Activated CD4-positive, alpha-beta T cell treated with anti-CD3 and anti-CD28 coated beads for 48 hours (primary cell): ENCODE results near the gene SMAP1.
"Not testable (repeated sequence)": the region's sequence is repeated elsewhere in the genome, so short reads cannot be mapped to it uniquely, and the experiment has no call there.

ENCODE experiments used
- DNase-seq: peaks from one replicate; pipeline ENCODE4 v3.0.0-alpha.2; 2020

Gene SMAP1

DNA sequence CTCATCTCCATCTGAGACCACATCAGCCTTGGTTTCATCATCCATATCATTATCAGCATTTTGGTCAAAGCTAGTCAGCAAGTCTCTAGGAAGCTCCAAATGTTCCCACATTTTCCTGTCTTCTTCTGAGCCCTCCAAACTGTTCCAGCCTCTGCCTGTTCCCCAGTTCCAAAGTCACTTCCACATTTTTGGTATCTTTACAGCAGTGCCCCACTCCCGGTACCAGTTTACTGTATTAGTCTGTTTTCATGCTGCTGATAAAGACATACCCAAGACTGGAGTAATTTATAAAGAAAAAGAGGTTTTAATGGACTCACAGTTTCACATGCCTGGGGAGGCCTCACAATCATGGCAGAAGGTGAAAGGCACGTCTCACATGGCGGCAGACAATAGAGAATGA, 74.8 kb downstream of the SMAP1 start:
- DNase-seq, result not testable (repeated sequence)

DNA sequence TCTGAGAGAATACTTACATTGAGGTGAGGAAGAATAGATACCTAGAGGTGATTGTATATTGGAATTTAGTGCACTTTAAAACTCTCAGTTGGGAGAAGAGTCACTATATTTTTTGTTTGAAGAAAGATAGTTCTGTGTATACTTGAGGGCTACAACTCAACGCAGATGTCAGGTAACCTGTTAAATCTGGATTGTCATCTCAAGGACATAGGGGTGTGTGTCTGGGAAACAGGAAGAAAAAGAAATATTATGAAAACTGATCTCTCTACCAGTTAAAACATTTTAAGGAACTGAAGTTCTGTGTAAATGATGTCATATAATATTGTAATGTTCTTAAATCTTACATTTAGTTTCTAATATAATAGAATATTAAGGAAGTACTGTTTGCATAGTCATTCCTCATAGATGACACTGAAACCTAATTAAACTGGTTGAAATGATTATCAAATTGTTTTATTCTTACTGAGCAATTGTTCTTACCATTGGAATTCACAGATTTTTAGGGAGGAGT, 86.2 kb downstream of the SMAP1 start:
- DNase-seq, result no peak

DNA sequence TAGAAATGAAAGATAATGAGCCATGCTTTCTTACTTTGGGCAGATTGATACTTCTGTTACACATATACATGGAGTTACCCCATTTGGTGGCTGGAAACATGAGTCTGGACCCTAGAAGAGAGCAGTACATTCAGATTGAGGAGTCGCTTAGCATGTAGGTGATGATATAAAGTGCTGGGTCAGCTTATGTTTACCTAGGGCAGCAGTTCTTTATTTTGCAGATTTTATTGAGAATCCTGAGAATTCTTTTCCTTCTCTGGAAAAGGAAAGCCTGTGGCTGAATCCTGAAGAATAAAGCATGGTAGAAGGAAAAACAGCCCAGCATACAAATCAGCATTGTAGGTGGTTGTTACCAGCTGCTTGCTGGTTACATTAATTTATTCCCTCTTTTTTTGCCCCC, 91.2 kb downstream of the SMAP1 start:
- no peak for DNase-seq

DNA sequence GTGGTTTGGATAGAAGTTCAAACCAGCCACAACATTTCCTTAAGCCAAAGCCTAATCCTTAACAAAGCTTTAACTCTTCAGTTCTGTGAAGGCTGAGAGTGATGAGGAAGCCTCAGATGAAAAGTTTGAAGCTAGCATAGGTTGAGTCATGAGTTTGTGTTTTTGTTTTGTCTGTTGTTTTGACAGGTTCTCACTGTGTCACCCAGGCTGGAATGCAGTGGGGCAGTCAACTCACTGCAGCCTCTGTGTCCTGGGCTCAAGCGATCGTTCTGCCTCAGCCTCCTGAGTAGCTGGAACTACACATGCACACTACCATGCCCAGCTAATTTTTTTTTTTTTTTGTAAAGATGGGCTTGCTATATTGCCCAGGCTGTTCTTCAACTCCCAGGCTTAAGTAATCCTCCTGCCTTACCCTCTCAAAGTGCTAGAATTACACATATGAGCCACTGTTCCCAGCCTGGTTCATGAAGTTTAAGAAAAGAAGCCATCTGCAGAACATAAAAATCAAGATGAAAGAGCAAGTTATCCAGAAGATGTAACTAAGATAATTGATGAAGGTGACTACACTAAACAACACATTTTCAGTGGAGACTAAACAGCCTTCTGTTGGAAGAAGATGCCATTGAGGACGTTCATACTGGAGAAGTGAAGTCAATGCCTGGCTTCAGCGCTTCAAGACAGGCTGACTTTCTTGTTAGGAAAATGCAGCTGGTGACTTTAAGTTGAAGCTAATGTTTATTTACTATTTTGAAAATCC, 96.2 kb downstream of the SMAP1 start:
- DNase-seq, result no peak

DNA sequence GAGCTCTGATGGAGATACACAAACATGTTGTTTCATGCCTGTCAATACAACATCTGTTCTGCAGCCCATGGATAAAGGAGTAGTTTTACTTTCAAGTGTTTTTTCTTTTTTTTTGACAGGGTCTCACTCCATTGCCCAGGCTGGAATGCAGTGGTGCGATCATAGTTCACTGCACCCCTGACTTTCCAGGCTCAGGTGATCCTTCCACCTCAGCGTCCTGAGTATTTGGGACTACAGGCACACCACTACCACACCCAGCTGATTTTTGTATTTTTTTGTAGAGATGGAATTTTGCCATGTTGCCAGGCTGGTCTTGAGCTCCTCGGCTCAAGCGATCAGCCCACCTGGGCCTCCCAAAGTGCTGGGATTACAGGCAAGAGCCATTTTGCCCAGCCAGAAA, 97.0 kb downstream of the SMAP1 start:
- no peak for DNase-seq

DNA sequence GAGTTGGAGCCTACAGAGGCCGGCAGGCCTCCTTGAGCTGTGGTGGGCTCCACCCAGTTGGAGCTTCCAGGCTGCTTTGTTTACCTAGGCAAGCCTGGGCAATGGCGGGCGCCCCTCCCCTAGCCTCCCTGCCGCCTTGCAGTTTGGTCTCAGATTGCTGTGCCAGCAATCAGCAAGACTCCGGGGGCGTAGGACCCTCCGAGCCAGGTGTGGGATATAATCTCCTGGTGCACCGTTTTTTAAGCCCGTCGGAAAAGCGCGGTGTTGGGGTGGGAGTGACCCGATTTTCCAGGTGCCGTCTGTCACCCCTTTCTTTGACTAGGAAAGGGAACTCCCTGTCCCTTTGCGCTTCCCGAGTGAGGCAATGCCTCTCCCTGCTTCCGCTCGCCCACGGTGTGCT, 103.7 kb downstream of the SMAP1 start:
- not testable (repeated sequence) for DNase-seq

DNA sequence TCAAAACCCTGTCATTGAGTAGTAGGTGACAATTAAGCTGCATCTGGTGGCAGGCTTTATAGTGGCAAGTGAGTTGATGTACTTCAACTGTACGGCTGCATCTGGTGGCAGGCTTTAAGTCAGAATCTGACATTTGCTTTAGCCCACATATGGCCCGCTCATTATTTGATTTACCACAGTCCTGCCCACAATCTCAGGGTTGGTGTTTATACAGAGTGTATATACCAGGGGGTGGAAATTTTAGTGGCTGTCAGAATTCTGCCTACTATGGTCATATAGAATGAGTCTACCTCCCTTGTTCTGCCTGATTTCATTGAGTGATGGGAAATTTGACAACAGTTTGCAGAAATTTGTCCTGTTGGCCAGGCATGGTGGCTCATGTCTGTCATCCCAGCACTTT, 112.3 kb downstream of the SMAP1 start:
- DNase-seq, result no peak

DNA sequence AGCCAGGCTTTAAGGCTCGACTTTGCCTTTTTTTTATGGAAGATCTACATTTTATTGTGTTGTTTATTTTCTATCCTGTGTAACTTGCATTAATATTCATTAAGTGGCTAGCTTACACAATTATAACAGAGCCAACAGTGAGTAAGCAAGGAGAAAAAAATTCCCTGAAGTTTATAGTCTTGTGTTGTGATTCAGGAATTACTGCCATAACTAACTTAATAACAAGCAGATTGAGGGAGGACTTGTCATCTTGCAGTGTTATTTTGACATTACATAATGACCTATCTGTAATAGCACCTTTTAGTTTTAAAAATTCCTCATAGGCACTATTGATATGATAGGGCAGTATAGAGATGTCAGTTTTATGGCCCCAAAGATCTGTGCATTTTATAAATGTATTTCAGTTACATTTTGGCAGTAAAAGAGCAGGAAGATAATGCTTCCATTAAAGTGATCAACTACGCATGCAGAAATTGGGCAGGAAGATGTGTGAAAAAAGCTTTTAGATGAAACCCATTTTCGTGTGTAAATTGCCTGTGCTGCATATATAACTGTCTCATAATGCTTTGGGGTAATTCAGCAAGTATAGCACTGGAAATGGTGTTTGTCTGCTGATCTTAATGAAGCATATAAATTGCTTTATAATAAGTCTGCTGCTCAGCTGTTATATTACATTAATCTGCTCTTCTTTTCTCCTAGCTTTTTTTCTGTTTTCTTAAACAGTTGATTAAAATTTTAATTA, 123.0 kb downstream of the SMAP1 start:
- DNase-seq, result no peak

DNA sequence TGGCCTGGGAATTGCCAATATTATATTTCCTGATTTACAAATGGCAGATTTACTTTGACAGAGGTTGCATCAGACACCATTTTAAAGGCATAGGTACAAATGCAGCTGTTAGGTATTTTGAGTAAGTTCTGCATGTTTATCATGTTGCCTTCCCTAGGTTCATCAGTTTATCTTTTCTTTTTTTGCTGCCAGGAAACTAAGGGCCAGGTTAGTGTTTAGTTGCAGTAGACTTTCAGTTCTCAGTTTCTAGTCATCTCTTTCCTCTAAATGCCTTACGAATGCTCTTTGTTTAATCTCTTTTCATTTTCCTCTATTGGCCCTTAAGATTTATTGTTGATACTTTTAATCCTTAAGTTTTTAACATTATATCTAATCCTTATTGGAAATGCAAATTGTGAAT, 129.9 kb downstream of the SMAP1 start:
- DNase-seq, result no peak

DNA sequence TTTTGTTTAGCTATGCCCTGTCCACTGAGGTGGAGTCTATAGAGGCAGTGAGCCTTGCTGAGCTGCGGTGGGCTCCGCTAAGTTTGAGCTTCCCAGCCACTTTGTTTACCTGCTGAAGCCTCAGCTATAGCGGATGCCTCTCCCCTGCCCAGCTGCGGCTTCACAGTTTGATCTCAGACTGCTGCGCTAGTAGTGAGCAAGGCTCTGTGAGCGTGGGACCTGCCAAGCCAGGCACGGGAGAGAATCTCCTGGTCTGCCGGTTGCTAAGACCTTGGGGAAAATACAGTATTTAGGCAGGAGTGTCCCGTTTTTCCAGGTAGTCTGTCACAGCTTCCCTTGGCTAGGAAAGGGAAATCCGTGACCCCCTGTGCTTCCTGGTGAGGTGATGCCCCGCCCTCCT, 138.4 kb downstream of the SMAP1 start:
- no peak for DNase-seq

DNA sequence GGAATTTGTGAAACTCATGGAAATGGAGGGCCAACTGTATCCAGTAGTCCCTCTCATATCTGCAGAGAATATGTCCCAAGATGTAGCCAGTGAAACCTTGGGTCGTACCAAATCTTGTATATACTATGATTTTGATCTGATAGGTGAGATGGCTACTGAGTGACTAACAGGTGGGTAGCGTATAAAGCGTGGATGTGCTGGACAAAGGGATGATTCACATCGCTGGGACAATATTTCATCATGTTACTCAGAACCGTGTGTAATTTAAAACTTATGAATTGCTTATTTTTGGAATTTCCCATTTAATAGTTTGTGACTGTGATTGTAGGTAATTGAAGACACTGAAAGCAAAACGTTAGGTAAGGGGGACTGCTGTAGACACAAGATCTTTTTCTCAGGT, 144.1 kb downstream of the SMAP1 start:
- DNase-seq, result no peak

DNA sequence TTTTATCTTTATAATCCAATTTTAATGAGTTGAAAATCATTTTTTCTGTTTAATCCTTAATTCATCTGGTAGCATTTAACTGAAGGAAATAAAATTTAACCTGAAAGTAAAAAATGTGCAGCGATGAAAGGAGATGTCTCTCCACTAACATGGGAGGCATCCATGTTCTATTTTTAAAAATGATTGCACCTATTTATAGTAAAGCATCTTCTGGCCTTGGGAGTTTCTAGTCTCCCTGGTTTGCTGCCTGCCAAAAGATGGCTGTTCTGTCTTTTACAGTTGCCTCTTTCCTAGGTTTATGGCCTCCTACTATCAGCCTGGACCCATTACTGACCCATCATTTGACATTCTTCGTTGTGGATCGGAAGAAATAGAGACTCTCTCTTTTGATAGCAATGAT, 146.2 kb downstream of the SMAP1 start:
- no peak for DNase-seq

DNA sequence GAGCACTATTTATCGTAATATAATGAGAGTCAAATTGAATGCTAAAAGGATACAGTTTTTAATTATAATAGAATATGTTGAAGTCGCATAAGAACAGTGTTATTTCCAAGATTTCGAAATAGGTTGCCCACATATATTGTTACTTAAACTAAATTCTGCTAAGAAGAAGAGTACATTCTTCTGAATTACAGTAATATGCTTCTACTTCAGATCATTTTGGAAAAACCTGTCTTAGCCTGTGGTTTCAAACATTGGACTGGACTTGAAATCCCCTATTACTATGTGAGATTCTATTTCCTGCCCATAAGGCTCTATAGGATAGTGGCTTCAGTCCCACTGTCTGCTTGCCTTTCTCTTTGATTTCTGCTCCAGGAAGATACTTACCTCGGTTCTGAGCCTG, 152.0 kb downstream of the SMAP1 start:
- no peak for DNase-seq

DNA sequence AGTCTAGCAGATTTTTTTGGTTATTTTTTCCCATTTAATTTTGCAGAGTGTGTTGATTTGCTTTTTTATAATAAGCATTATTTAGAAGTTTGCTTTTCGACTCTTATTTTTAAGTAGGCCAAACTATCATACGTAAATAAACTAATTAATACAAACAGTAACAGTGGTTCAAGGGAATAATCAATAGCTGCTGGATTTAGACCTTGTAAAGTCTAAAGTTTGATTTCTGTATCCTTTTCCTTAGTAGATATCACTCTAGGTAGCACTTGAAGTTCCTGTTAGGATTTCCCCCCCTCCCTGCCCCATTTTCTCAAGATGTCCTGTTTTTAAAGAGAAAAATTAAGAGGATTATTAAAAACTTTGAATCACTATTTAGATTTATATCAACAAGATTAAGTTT, 153.1 kb downstream of the SMAP1 start:
- no peak for DNase-seq

DNA sequence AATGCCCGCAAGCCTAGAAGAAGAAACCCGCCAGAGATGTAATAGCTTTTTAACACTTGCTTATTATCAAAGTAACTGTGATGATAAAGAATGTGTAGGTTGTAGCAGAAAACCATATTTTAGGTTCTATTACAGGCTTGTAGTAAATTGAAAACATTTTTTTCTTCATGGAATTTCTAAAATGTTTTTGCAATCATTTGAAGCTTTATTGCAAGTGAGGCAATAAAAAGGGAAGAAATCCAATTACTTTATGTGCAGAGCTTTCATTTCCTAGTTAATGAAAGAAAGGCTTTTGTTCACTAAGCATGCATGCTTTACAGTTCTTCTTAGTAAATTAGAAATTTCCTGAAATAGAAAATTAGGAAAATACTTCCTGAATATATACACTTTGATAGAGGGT, 154.1 kb downstream of the SMAP1 start:
- DNase-seq, result no peak

DNA sequence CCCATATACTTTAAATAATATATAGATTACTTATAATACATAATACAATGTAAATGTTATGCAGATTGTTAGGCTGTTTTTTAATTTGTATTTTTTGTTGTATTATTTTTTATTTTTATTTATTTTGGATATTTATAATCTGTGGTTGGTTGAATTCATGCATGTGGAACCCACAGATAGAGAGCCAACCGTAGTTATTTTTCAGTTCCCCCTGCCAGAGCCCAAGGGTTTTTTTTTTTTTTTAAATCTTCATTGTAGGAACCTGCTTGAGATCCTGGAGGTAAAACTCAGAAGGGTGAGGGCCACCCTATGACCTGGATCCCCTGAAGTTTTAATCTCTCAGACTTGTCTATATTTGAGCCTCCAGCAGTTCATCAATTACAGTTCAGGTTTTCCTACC, 156.0 kb downstream of the SMAP1 start:
- no peak for DNase-seq

DNA sequence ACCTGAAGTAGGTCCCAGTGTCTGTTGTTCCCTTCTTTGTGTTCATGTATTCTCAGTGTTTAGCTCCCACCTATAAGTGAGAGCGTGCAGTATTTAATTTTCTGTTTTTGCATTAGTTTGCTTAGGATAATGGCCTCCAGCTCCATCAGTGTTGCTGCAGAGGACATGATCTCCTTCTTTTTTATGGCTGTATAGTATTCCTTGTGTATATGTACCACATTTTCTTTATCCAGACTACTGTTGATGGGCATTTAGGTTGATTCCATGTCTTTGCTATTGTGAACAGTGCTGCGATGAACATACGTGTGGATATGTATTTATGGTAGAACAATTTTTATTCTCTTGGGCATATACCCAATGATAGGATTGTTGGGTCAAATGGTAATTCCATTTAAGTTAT, 163.7 kb downstream of the SMAP1 start:
- DNase-seq, result no peak

DNA sequence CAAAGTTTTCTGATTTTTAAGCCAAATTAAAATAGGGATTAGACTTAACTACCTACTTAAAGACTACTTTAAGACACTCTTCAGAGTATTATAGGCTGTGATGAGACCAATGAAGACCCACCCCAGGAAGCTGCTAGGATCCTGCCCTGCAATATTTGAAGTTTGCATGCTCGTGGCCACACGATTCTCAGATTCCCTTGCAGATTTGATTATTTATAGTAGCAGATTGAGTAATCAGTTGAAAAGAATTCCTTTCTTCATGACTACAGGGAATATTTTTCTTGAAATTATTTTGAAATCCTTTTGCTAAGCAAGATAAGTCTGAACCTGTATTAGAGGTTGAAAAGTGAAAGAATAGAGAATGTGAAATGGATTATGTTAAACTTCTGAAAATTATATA, 166.8 kb downstream of the SMAP1 start:
- DNase-seq, result no peak

DNA sequence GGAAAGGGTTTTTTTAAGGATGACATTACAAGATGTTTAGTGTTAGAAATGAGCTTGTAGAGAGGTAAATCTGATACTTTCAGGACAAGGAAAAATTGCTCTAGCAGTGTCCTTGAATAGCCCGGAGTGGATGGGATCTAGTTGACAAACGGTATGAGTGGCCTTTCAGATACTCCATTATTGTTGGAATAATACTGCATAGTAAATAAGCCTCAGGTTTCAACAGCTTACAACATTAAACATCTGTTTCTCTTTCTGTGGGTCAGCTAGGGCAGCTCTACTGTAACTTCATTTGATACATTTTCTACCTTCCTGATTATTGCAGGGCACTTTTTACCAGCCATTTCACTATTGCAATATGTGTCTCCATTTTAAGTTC, 171.2 kb downstream of the SMAP1 start:
- DNase-seq, result no peak

DNA sequence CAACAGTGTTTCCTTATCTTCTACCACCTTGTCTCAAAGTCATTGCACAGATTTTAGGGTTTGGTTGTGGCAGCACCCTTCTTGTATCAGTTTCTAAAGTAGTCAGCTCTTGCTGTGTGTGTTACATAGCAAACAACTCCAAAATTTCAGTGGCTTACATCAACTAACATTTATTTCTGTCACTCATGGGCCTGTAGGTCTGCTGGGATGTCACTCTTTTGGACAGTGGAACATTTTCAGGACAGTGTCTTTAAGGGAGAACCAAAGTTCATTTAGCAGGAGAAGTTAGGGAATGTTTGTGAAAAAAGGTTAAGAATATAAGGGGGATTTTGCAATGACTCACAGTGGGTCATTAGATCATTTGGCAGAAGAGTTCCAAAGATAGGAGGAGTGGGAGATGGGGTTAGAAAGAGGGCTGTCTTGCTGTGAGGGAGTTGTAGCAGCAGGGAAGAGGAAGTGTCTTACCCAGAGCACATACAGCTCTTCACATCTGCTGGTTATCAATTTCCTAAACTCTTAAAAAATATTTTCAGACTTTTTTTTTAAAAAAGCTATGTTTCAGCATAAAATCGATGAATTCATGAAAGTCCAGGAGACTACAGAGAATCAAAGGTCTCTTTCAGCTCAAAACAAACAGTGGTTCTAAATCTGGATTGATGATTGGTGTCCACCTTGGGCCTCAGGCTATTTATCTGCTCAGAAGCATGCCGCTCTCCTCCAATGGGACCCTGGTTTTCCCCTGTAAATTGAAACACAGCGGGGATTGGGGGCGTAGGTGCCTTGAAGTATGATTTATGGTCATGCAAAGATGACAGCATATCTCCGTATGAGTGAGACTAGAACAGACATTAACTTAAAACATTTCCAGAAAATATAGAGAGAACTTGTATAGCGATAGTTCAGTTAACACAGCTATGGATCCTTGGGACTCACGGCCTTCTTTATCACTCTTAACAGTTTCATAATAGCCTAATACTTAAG, 171.9 kb downstream of the SMAP1 start:
- no peak for DNase-seq

DNA sequence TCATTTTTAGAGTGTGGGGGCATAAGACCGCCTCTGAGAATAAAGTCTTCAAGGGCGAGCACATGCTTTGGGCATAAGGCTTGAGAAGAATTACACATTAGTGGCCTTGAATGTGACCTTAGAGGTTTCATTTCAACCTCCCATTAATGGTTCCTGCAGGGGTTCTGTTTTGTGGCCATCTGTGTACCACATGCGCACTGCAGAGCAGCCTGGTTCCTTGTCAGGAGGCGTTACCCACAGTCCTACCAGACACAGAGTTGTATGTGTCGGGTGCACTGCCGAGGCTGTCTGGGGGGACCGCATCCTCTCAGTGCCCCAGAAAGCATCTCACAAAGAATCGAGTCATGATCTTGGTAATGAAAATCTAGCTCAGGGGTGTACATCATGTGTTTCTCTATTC, 173.4 kb downstream of the SMAP1 start:
- DNase-seq, result no peak

DNA sequence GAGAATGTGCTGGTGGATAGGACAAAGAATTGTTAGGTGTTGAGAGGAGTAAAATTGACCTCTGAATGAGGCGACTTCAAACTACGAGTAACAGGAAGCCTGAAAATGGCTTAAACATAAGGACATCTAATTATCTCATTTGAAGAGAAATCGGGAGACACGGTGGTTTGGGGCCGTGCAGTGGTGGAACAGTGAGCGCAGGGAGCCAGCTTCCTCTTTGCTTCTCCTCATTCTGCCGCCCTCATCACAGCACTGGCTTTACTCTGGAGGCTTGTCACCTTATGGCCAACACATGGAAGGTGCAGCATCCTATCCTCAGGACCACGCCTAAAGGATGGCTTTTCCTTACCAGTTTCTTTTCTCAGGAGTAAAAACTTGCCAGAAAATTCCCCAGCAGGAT, 174.9 kb downstream of the SMAP1 start:
- DNase-seq, result no peak

DNA sequence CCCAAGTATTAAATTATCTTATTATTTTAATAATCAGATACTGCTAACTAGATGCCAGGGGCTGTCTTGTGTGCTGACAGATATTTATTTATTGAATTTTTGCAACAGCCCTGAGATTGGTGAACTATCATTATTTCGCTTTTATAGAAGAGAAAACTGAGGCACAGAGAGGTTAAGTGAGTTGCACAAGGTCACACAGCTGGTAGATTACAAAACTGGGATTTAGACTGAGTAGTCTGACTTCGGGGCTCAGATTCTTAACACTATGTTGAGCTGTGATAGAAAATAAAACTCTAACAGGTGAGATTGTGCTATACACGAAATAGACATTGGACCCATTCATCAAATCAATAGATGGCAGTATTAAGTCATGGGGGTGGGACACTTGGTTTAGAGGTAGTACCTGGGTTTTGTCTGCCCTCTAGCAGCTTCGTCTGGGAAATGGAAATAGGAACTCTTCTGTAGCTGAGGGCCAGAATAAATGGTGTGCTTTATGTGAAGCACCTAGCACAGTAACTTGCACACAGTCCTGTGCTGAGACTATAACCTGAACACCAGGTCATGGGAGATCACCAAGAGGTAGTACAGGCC, 175.7 kb downstream of the SMAP1 start:
- no peak for DNase-seq
